Renal cortical epithelial cell (primary cell): ENCODE measurements around the gene RHBDF1. TPM values are rescaled to one million over a fixed set of nuclear protein-coding genes. Genes with fewer than 3 reads are reported as not detected.
A peak's percentile ranks its signal among the peaks of the same experiment; 100 is the strongest.

Experiments
- DNase-seq: peaks from one replicate; pipeline ENCODE4 v3.0.0-alpha.2; 2011; ENCODE audit warnings: low read depth
- total RNA-seq: library from RNA; depleted of rRNA; stranded (reverse); fragments of >200 nt; gene quantifications from 2 replicates; pipeline ENCODE4 v1.2.3, GENCODE V29; 2014

The RHBDF1 gene
- total RNA-seq, 1 donor from 2014 or later = 37.3 TPM

GRCh38 chr16:74747-75334 is 2.4 kb upstream of the RHBDF1 start:
- no peak for DNase-seq

- DNase-seq = no peak
These were observed 1.8 kb upstream of the RHBDF1 start for GRCh38 chr16:74051-74746.

- DNase-seq = peak; percentile 31
These were observed 660 bp downstream of the RHBDF1 start for GRCh38 chr16:71540-72401.

- no peak for DNase-seq
These were observed 1.3 kb downstream of the RHBDF1 start for GRCh38 chr16:71210-71539.

- no peak for DNase-seq
These were observed 3.2 kb downstream of the RHBDF1 start for GRCh38 chr16:69181-69580.

- DNase-seq = no peak
These were observed 4.3 kb downstream of the RHBDF1 start for GRCh38 chr16:67884-68789.

- no peak for DNase-seq
These were observed 5.1 kb downstream of the RHBDF1 start for GRCh38 chr16:67183-67791.

GRCh38 chr16:66309-67182 is 5.9 kb downstream of the RHBDF1 start:
- DNase-seq = no peak

GRCh38 chr16:65745-66144 is 6.7 kb downstream of the RHBDF1 start:
- DNase-seq = peak; percentile 37

GRCh38 chr16:64914-65255 is 7.5 kb downstream of the RHBDF1 start:
- no peak for DNase-seq

GRCh38 chr16:63998-64913 is 8.2 kb downstream of the RHBDF1 start:
- DNase-seq = no peak

GRCh38 chr16:63466-63865 is 9.0 kb downstream of the RHBDF1 start:
- no peak for DNase-seq

- DNase-seq = no peak
These were observed 9.5 kb downstream of the RHBDF1 start for GRCh38 chr16:62968-63391.

GRCh38 chr16:62283-62967 is 10.0 kb downstream of the RHBDF1 start:
- no peak for DNase-seq

GRCh38 chr16:61879-62281 is 10.6 kb downstream of the RHBDF1 start:
- no peak for DNase-seq

GRCh38 chr16:60929-61878 is 11.2 kb downstream of the RHBDF1 start:
- no peak for DNase-seq

GRCh38 chr16:60166-60565 is 12.3 kb downstream of the RHBDF1 start:
- no peak for DNase-seq
